OCI-LY7 (cell line): ENCODE data around the gene PDE11A. TPM values are rescaled to one million over a fixed set of nuclear protein-coding genes. Genes with fewer than 3 reads are reported as not detected.

Experiments used
- BruUV-seq: library from RNA; stranded (reverse); fragments of 400-500 nt; replicated peaks from 2 replicates; lab custom pipeline; 2021; lab: Mats Ljungman, UMichigan
- CTCF ChIA-PET: fragments of 300-600 bp; sonication (Branson Sonifier 250); formaldehyde crosslinking; loops from one replicate; lab custom pipeline; 2022; ENCODE audit warnings: antibody characterized with exemption; ENCODE audit not compliant: unreplicated experiment; lab: Charles Lee
- POLR2A ChIA-PET: fragments of 300-600 bp; sonication (Branson Sonifier 250); formaldehyde crosslinking; loops from one replicate; lab custom pipeline; 2022; ENCODE audit warnings: antibody characterized with exemption; lab: Charles Lee
- DNase-seq: peaks from one replicate; pipeline ENCODE4 v3.0.0-alpha.2; 2015; ENCODE audit warnings: low spot score
- H2AFZ ChIP-seq: fragments of 200-600 bp; sonication (generic), shearing (Covaris generic); 2 replicates; pipeline ENCODE4 v1.6.1; 2014; ENCODE audit warnings: mild to moderate bottlenecking, antibody characterized with exemption, low read length, moderate library complexity
- H3K27ac ChIP-seq: fragments of 200-600 bp; sonication (generic); 2 replicates; pipeline ENCODE4 v1.5.1; 2014; ENCODE audit warnings: mixed run types, low read depth, mild to moderate bottlenecking, moderate library complexity, low read length, inconsistent platforms; ENCODE audit not compliant: poor library complexity, severe bottlenecking
- H3K36me3 ChIP-seq: fragments of 200-600 bp; sonication (generic); 2 replicates; pipeline ENCODE4 v1.6.1; 2014; ENCODE audit warnings: mild to moderate bottlenecking, antibody characterized with exemption, low read length, moderate library complexity, mixed read lengths; ENCODE audit not compliant: insufficient read depth
- H3K4me1 ChIP-seq: fragments of 200-600 bp; sonication (generic); 2 replicates; pipeline ENCODE4 v1.5.1; 2014; ENCODE audit warnings: mild to moderate bottlenecking, low read length; ENCODE audit not compliant: insufficient read depth, poor library complexity, severe bottlenecking
- H3K4me2 ChIP-seq: fragments of 200-600 bp; sonication (generic); 2 replicates; pipeline ENCODE4 v1.6.1; 2014; ENCODE audit warnings: mild to moderate bottlenecking, low read length
- H3K4me3 ChIP-seq: fragments of 200-600 bp; sonication (generic); 2 replicates; pipeline ENCODE4 v1.5.1; 2014; ENCODE audit warnings: mild to moderate bottlenecking, low read depth, low read length; ENCODE audit not compliant: poor library complexity, severe bottlenecking
- H3K79me2 ChIP-seq: fragments of 200-600 bp; sonication (generic); 2 replicates; pipeline ENCODE4 v1.6.1; 2016; ENCODE audit warnings: low read depth, mild to moderate bottlenecking, low read length, moderate library complexity, mixed read lengths; ENCODE audit not compliant: insufficient read depth
- H3K9me2 ChIP-seq: fragments of 200-600 bp; sonication (generic); 2 replicates; pipeline ENCODE4 v1.6.1; 2016; ENCODE audit warnings: mild to moderate bottlenecking, low read length, mixed read lengths; ENCODE audit not compliant: insufficient read depth
- H3K9me3 ChIP-seq: fragments of 200-600 bp; sonication (generic); 2 replicates; pipeline ENCODE4 v1.6.1; 2014; ENCODE audit warnings: mild to moderate bottlenecking, mixed run types, low read length, mixed read lengths
- H4K20me1 ChIP-seq: fragments of 200-600 bp; sonication (generic); 2 replicates; pipeline ENCODE4 v1.6.1; 2014; ENCODE audit warnings: mild to moderate bottlenecking, antibody characterized with exemption, low read length, moderate library complexity, mixed read lengths; ENCODE audit not compliant: insufficient read depth
- EZH2phosphoT487 ChIP-seq: fragments of 200-600 bp; sonication (generic); IDR thresholded peaks from 2 replicates; pipeline ENCODE4 v1.6.1; 2018; ENCODE audit warnings: low read depth, borderline replicate concordance, mild to moderate bottlenecking, mixed run types, antibody characterized with exemption, low read length, moderate library complexity, mixed read lengths
- intact Hi-C: fragments of 100-400 bp; cut with micrococcal nuclease; formaldehyde crosslinking; loops from one replicate; pipeline ENCODE4 v1.10.0; 2022; ENCODE audit not compliant: unreplicated experiment
- total RNA-seq, 2 experiments: library from RNA; depleted of rRNA in 1 of 2; stranded (reverse); fragments of >200 nt in 1 of 2; shearing (Covaris generic) in 1 of 2; gene quantifications; 2 replicates each; pipeline ENCODE4 v1.2.3, GENCODE V29; 2014 to 2022
- TF ChIP-seq, protein P1 (sequence below): fragments of 200-600 bp; sonication (generic); conservative IDR thresholded peaks from 2 replicates; pipeline ENCODE4 v1.5.1; 2014; ENCODE audit warnings: mild to moderate bottlenecking, antibody characterized with exemption, low read length, moderate library complexity, mixed read lengths

The PDE11A gene
- total RNA-seq, 2 experiments from 2014 or later = 0.03 TPM; not detected in 1

DNA sequence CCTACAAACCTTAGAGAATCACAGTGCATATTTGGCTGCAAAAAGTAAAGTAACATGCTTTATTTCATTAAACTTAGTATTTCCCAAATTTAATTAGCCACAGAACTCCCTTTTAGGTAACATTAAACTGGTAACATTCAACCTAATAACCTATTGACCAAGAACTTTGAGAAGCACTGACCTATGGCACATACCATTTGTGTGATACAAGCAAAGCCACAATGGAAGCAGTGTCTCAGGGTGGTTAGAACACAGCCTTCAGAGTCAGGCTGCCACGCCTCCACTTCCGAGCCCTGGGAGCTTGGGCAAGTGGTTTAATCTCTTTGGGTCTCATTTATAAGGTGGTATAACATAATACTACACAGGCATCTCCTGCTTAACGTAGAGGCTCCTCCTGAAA lies 301.4 kb downstream of the PDE11A start:
- CTCF ChIA-PET = no interaction called here
- no peak for DNase-seq
- no peaks in the 10 kb centered on the region for H3K4me1 ChIP-seq
- H4K20me1 ChIP-seq = no peaks in the 10 kb centered on the region
- H3K9me2 ChIP-seq = no peaks in the 10 kb centered on the region
- intact Hi-C loops = no loop called here
- TF ChIP-seq, protein P1, sequence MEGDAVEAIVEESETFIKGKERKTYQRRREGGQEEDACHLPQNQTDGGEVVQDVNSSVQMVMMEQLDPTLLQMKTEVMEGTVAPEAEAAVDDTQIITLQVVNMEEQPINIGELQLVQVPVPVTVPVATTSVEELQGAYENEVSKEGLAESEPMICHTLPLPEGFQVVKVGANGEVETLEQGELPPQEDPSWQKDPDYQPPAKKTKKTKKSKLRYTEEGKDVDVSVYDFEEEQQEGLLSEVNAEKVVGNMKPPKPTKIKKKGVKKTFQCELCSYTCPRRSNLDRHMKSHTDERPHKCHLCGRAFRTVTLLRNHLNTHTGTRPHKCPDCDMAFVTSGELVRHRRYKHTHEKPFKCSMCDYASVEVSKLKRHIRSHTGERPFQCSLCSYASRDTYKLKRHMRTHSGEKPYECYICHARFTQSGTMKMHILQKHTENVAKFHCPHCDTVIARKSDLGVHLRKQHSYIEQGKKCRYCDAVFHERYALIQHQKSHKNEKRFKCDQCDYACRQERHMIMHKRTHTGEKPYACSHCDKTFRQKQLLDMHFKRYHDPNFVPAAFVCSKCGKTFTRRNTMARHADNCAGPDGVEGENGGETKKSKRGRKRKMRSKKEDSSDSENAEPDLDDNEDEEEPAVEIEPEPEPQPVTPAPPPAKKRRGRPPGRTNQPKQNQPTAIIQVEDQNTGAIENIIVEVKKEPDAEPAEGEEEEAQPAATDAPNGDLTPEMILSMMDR = no peak
- no peak for TF ChIP-seq EZH2phosphoT487
- POLR2A ChIA-PET = no interaction called here
- H3K9me3 ChIP-seq = no peaks in the 10 kb centered on the region
- no peak overlapping the region for H3K4me2 ChIP-seq
- H3K36me3 ChIP-seq = no peaks in the 10 kb centered on the region
- no peak overlapping the region for H2AFZ ChIP-seq
- H3K27ac ChIP-seq = no peak overlapping the region
- BruUV-seq = no TSS peak
- H3K4me3 ChIP-seq = no peak overlapping the region
- no peaks in the 10 kb centered on the region for H3K79me2 ChIP-seq

DNA sequence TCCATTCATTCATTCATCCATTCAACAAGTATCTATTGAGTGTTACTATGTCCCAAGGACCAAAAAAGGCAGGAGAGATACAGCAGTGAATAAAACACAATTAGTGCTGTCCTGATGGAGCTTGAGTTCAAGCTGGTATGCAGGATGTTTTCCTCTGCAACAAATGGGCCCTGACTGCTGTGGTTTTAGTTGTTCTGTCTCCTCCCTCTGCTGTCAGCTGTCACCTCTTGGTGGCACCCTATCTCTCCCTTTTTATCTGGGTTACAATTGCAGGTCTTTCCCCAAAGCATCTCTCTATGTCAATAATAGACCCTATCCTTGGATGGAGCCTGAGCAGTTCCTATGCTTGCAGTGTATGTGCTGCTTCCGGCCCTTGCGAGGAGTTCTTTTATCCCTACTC lies 304.8 kb downstream of the PDE11A start:
- no TSS peak for BruUV-seq
- Histone ChIP-seq H3K36me3 (no peaks in the 10 kb centered on the region), H3K4me1 (no peaks in the 10 kb centered on the region), H3K4me2 (no peak overlapping the region), H4K20me1 (no peaks in the 10 kb centered on the region), H3K4me3 (no peak overlapping the region), H3K9me3 (no peaks in the 10 kb centered on the region), H3K79me2 (no peaks in the 10 kb centered on the region), H3K9me2 (no peaks in the 10 kb centered on the region), H3K27ac (no peak overlapping the region), H2AFZ (no peak overlapping the region)
- no peak for DNase-seq
- TF ChIP-seq, protein P1 = no peak
- no peak for TF ChIP-seq EZH2phosphoT487
- ChIA-PET CTCF (no interaction called here), POLR2A (interaction anchor here (1.4 kb wide), 1 partner anchor 18 kb away, joined by 4 read pairs; no protein-coding TSS in a partner anchor)
- intact Hi-C loops = no loop called here

DNA sequence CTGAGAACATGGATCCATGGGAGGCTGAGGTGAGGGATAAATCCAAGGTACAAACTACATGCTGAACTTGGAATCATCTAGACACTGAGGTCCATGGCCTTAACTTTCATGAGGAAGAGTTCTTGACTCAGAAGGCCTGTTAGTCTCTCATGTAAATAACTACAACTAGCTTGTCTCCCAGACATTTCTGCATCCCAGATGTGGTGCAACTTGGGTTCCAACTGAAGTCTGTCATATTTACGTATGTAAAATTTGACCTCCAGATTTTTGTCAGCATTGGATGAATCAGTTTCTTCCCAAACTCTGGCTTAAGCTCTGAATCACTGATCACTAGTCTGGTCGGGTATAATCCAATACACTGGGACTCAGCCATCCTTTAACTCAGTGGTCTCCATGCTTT lies 306.9 kb downstream of the PDE11A start:
- Histone ChIP-seq H3K4me1 (no peaks in the 10 kb centered on the region), H3K79me2 (no peaks in the 10 kb centered on the region), H2AFZ (no peak overlapping the region), H3K27ac (no peak overlapping the region), H3K4me2 (no peak overlapping the region), H3K9me2 (no peaks in the 10 kb centered on the region), H3K9me3 (no peaks in the 10 kb centered on the region), H4K20me1 (no peaks in the 10 kb centered on the region), H3K36me3 (no peaks in the 10 kb centered on the region), H3K4me3 (no peak overlapping the region)
- CTCF ChIA-PET = no interaction called here
- intact Hi-C loops = no loop called here
- no peak for DNase-seq
- POLR2A ChIA-PET = no interaction called here
- TF ChIP-seq, protein P1 = no peak
- TF ChIP-seq EZH2phosphoT487 = no peak
- no TSS peak for BruUV-seq
